ENCODE measurements around the gene COL19A1. TPM values are rescaled to one million over a fixed set of nuclear protein-coding genes. Genes with fewer than 3 reads are reported as not detected.
"Not testable (repeated sequence)": the region's sequence is repeated elsewhere in the genome, so short reads cannot be mapped to it uniquely, and the experiment has no call there.

The COL19A1 gene
- total RNA-seq, 1 donor from 2014 or later = not detected

DNA sequence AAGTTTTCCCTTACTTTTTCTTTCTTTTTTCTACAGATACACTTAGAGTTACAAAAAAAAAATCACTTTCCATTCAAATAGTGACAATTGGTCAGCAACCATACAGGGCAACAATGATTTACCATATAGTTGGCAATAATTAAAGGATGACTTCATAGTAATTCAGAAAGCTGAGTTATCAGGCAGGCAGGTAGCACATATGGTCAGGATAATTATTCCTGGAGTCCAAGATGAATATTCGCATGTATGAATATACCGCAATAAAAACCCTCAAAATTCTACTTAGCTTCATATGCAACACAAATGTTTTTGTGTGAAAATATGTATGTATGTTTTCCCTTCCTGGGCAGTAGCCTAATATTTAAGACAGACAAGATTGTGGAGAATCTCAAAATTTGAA is 34.5 kb downstream of the COL19A1 start:
- DNase-seq (ENCODE audit: low read depth, low spot score) = no peak

DNA sequence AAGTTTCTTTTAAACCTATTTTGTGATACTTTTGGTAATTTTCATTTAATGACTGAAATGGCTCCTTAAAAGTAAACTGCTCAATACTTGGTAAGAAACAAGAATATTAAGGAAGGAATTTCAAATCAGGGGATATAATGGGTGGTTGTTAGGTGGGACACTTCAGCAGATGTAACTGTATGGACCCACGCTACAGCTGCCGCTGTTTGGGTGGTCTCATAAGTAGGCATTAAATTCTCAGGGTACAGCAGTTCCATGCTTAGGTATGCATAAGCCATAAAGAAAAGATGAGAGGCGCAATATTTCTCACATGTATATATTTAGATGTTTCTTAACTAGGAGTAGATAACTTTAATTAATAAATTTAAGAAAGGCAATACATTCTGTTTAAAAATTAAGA is 35.0 kb downstream of the COL19A1 start:
- DNase-seq (ENCODE audit: low read depth, low spot score) = no peak

DNA sequence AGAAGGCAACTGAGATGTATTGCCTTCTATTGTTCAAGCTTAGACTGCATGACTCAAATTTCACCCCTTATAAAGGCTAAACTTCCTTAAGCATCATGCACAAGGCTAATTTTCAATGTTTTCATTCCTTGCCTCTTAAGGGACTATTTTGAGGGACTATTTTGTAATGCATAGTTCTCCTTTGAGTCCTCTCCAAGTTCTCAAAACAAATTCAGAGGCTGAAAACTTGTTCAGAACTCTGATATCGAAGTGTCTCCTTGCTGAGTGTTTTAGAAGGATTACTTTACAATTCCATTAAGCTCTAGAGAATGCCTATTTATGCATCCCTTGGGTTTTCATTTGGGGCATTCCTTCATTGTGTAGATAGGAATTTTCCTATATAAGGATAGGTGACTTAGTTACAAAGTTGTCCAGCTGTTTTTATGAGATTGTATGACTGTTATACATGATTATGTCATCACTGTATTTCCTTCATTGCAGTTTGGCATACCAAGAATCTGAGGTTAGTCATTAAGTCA is 41.7 kb downstream of the COL19A1 start:
- DNase-seq (ENCODE audit: low read depth, low spot score) = no peak

DNA sequence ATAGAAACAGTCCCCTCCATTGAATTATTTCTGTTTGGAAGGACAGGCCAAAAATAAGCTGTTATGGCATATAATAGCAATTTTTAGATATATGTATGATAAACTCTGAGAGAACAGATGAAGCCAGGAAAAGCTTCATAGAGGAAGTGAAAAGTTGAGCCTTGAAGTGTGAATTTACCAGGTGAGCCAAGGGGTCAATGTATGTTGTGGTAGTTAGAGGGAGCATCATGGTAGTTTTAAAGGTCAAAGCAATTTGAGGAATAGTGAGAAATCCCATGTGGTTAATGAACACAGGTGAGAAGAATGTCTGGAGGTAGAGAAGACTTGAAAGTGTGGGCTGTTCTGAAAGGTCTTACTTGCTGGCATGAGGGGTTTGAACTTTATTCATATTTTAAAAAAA is 47.0 kb downstream of the COL19A1 start:
- no peak for DNase-seq (ENCODE audit: low read depth, low spot score)

DNA sequence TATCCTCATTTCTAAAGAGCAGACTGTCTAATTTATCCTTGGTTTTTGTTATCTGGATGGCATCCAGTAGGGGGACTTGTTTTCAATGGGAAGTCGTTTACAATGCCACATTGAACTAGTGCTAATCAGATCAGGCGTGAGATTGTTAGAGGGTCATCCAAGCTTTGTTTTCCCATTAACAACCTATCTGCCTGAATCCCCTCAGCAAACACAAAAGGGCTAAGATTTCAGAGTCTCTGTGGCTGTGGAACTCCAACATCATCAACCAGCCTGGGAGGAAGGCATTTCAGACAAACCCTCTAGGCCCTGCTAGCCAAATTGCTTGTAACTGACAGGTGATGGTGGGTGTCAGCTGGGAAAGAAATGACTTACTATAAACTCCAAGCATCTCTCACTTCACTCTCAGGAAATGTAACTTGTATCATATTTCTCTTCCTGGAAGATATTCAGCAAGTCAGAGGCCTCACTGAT is 47.7 kb downstream of the COL19A1 start:
- no peak for DNase-seq (ENCODE audit: low read depth, low spot score)

DNA sequence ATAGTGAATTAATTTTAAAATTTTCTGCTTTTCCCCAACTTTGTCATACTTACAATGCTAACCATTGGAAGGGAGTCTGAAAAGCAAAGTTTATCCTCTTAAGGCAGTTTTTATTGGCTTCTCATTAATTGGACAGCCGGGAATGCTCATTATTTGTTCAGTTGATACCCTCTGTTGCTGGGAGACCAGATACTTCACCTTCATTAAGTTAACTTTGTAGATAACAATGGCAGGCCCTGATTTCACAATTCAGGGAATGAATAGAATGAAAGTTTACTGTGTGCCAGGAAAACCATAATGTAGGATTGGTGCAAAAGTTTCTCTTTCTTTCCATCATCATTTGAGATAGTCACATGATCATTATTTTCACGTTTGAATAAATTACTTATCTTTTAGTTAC is 49.0 kb downstream of the COL19A1 start:
- DNase-seq (ENCODE audit: low read depth, low spot score) = no peak

DNA sequence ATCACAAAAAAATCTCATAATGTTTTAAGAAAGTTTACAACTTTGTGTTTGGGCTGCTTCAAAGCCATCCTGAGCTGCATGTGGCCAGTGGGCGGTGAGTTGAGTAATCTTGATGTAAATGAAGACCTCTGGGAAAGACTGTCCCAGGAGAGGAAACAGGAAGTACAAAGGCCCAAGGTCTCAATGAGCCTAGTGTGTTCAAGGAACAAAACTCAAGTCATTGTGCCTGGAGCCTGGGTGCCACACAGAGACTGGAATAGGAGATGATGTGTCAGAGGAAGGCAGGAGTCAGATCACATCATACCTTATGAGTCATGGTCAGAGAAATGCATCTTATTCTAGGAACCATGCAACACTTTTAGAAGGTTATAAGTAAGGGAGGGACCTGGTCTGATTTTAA is 51.5 kb downstream of the COL19A1 start:
- DNase-seq (ENCODE audit: low read depth, low spot score) = no peak

DNA sequence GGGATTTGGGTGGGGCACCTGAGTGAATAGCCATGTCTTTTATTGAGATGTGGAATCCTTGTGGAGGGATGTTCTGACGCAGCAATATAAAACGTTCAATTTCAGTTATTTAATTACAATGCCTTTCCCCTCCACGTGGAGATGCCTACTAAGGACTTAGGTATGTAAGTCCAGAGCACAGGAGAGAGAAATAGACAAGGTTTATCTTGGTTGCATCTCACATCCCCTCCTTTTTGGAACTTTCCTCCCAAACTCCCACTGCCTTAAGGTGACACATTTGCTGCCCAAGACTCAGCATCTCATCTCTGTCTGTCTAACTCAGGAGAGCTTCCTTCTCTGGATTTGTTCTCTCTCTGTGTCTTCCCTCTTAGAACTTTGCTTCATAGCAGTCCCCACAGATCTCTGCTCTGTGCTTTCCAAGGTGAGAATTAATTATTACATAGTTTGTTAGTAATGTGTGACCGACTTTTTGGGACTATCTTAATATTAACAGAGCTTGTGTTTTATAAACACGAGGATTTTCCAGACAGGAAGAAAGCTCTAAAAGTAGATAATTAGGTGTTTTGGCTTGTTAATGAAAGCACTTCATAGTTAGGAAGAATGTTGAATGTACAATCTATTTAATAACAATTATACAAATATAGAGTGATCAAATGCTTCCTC is 52.6 kb downstream of the COL19A1 start:
- no peak for DNase-seq (ENCODE audit: low read depth, low spot score)

DNA sequence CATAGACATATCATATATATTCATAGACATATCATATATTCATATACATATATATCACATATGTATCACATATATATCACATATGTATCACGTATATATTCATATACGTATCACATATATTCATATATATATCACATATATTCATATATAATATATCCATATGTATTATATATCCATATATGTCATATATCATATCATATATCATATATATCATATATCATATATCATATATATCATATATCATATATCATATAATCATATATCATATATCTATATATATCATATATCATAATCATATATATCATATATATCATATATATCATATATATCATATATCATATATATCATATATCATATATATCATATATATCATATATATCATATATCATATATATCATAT is 54.7 kb downstream of the COL19A1 start:
- not testable (repeated sequence) for DNase-seq (ENCODE audit: low read depth, low spot score)

DNA sequence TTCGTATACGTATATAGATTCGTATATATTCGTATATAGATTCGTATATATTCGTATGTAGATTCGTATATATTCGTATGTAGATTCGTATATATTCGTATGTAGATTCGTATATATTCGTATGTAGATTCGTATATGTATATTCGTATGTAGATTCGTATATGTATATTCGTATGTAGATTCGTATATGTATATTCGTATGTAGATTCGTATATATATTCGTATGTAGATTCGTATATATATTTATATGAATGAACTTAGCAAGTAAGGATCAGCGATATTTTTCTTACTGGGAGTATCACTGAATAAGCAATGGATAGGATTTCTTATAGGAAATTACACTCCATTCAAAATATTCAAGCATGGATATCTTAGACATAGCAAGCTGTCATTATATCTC is 55.3 kb downstream of the COL19A1 start:
- not testable (repeated sequence) for DNase-seq (ENCODE audit: low read depth, low spot score)

DNA sequence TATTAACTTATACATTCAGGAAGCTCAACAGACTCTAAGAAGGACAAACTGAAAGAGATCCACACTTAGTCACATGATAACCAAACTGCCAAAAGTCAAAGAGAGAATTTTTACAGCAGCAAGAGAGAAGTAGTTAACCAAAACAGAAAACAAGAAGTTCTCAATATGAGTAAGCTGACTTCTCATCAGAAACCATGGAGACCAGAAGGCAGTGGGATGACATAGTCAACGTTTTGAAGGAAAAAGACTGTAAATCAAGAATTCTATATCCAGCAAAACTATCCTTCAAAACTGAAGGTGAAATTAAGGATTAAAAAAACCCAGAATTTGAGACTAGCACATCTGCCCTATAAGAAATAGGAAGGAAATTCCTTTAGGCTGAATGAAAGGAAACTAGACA is 60.4 kb downstream of the COL19A1 start:
- DNase-seq (ENCODE audit: low read depth, low spot score) = no peak

DNA sequence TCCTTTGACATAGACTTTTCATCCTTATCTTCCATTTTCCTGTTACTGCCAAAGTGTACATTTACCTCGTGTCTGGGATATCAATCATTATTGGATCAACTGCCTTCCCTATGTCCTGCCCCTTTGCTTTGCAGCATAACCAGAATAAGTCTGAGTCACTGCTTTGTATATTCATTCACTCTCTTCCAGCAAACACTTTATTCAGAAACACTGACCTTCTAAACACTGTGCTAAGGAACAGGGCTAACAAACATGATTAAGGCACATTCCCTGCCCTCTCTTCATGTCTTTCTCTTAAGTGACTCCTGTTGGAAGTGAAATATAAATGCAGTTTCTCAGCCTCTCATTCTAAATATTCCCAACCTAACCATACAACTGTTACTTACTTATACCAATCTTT is 66.9 kb downstream of the COL19A1 start:
- no peak for DNase-seq (ENCODE audit: low read depth, low spot score)

DNA sequence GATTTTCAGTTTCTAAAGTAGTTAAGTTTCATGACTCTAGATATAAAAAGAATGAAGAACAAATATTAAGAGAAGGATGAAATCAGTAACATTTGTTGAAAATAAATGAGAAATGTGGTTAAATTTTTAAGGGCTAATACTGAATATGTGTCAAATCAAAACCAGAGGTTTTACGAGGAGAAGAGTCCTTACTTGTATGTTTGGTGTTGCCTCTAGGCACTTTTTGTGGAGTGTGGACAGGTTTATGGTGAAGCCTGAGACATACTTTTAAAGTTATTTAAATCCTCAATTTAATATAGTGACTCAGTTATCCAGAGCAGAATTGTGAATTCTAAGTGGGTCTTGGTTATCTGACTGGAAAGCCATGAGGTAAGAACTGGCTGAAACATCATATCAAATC is 68.7 kb downstream of the COL19A1 start:
- DNase-seq (ENCODE audit: low read depth, low spot score) = no peak

DNA sequence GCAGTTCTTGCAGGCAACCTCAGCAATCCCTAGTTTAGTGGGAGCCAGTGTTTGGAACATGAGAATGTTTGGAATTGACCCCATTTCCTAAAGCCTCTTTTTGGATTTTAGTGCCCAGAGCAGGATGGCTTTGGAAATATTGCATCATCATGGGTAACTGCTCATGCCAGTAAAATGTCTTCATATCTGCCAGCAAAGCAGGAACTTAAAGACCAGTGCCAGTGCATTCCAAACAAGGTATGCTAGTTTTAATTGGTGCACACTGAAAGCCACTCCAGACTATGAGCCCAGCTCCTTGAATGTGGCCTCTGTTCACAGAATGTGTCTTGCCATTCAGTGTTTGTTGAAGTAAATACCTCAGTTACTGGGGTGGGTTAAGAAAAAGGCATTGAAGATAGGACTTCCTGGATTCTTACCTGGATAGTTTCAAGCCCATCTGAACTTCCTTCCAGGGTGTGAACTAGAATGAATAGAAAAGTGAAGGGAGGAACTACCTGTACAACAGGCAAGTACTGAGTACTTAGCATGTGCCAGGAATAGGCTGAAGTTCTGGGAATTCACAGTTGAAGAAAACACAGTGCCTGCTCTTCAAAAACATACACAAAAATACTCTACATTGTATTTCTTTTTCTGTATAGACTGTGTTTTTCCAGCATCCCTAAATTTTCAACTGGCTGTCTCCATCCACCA is 70.5 kb downstream of the COL19A1 start:
- no peak for DNase-seq (ENCODE audit: low read depth, low spot score)

DNA sequence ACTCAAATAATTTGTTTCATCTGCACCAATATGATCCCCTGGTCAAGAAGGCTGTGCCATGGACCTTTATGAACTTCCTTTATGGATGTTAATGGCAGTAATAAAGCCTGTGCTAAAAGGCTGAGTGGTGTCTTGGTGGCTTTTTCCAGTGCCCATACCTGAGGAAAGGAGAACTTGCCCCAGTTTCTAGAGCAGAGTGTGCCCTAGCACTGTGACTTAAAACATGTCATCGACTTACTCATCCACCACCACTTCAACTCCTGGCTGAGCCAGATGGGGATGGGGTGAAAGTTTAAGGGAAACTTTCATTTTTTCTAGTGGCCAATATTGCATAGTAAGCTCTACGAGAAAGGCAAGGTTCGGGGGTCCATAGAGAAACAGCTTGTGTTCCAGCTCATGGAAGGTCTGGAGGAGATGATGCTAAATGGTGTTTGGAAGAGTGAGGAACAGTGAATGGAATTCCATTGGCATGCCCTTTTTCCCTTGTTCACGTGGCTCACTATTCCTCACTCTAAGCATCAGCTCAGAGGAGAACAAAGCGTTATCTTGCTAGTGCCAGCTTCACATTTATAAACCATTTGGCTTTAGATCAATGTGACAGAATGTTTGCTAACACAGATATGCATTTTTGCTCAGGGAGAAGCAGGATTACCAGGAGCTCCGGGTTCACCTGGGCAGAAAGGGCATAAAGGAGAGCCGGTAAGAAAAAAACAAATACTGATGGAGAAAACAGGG is 71.2 kb downstream of the COL19A1 start:
- DNase-seq (ENCODE audit: low read depth, low spot score) = no peak

DNA sequence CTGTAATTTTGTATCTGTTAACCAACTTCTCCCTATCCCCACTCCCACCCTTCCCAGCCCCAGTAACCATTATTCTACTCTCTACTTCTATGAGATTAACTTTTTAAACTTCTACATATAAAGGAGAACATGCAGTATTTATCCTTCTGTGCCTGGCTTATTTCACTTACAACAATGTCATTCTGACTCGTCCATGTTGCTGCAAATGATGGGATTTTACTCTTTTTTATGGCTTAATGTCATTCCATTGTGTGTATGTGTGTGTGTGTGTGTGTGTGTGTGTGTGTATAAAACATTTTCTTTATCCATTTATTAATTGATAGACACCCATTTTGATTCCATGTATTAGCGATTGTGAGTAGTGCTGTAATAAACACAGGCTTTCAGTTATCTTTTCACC is 76.1 kb downstream of the COL19A1 start:
- no peak for DNase-seq (ENCODE audit: low read depth, low spot score)

DNA sequence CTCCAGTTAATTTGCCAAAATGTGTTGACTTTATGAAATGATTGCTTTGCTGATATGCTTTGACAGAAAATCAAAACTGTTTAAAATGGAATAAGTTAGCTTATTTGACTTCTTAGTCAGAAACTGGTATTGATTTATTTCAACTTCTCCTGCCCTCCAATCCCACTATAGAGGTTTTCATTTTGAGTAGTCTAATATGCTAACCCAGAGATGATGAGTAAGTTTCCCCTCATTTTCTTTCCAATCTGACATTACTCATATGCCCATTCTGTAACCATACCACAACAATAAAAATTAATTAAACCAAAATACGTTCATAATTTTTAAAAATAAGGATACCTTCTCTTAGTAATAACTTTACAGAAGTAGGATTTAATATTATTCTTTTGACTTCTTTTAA is 78.8 kb downstream of the COL19A1 start:
- no peak for DNase-seq (ENCODE audit: low read depth, low spot score)

DNA sequence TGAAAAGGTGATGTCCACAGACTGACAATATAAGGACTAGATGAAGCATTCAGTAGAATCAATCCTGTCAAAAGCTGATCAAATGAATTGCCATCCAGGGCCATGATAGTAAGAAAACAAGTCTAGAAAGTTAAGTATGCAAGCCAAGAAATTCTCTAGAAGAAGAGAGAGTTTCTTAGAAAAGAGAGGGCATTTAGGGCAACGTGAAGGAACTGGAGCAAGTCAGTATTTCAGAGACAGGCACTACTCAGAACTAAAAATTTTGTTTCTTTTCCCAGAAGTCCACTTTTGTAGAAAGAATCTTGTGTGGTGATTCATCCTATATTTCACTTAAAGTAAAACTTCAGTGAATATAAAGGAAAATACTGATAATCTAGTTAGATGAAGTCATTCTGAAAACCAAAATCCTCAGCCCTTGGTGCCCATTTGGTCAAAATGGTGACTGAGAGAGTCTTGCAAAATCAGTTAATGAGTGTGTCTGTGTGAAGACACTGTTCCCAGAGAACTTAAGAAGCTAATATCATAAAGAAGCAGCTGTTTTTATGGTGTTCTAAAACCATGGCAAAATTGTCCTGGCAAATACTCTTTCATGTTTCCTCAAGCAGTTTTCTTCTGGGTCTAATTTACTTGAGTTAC is 82.2 kb downstream of the COL19A1 start:
- no peak for DNase-seq (ENCODE audit: low read depth, low spot score)

DNA sequence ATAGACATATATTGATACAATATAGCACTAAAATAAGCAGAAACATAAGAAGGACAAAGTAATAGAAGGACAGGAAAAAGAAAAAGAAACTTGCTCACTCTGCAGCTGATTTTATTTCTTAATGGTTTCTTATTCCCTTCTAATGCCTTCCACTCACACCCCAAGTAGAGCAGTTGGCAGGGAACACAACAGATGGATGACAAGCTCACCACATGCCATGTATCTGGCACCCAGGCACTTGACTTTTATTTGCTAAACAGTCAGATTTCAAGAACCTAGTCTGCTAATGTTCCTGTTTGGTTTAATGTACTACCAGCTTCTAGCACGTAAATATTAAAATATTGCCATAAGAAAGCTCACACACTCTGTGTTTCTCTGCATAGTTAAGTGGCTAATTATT is 87.1 kb downstream of the COL19A1 start:
- no peak for DNase-seq (ENCODE audit: low read depth, low spot score)

DNA sequence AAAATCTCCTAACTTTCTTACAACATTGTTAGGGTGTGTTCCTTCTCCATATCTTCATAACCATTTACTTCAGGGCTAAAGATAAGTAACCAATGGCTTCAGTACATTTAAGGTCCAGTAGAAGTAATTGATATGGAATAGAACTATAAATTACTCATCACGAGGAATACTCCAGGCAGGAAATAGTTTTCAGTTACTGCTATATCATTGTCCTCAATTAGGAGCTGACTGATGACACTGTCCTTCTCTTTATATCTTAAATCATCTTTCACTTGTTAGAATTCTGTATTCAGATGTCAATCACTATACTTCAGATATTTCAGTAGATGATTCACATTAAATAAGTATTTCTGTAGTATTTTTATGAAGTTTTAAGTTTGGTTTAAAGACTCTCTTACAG is 88.4 kb downstream of the COL19A1 start:
- no peak for DNase-seq (ENCODE audit: low read depth, low spot score)

DNA sequence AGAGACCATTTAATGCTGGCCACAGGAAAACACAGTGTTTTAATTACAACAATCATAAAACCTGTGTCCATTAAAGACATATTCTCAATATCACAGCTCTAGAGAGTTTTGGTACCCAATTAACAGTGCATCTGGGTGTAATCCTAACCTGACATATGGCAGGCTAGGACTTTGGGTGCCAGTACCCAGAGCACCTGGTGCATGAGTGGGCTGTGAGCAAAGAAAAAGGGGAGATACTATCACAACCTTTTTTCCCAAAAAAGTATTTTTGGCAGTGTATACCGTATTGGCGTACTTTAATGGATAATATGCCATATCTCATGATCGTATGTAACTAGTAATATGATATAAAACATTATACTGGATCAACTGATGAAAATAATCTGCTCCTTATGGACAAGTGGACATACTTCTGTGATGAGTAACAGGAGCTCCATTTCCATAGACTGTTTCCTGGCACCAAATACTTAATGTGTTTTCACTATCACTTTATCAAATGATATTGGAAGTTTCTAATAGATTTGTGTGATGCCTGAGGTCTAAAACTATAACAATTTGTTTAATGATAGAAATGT is 91.7 kb downstream of the COL19A1 start:
- no peak for DNase-seq (ENCODE audit: low read depth, low spot score)

DNA sequence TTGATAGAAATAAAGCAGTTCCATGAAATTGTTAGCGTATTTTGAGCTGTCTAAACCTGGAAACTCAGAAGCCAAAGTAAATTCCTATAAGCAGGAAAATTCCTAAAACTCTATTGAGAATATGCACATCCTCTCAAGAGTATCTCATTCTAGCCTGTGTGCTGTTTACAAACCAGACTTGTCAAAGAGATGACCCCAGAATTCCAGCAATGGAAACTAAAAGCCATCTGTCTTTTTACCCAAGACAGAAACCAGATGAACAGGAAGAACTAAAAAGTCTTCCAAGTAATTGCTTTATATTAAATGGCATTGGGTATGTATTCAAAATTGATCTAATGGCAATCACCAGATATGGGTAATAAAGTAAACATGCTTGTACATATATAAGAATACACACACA is 92.6 kb downstream of the COL19A1 start:
- no peak for DNase-seq (ENCODE audit: low read depth, low spot score)
